ENCODE results near the gene SOX21.
A peak's percentile ranks its signal among the peaks of the same experiment; 100 is the strongest.

The SOX21 gene

GRCh38 chr13:94705081-94706030, 7.0 kb downstream of the SOX21 start:
- no peaks in the 10 kb centered on the region for H3K27me3 ChIP-seq (ENCODE audit: low read depth)
- H3K4me1 ChIP-seq, result peaks cover 24% of the 10 kb centered on the region
- no peak overlapping the region for H3K4me3 ChIP-seq
- in situ Hi-C loops (cut with MboI; ENCODE audit: low sequenced_read_pairs), result no loop called here
- H3K9me3 ChIP-seq, result peaks cover 14% of the 10 kb centered on the region
- no peaks in the 10 kb centered on the region for H3K36me3 ChIP-seq (replicated peaks)
- peak in 1 of 2 experiments; percentile 34 for DNase-seq (ENCODE audit: low spot score in 2 of 2)

GRCh38 chr13:94704377-94705080, 7.8 kb downstream of the SOX21 start:
- no peaks in the 10 kb centered on the region for H3K27me3 ChIP-seq (ENCODE audit: low read depth)
- H3K4me3 ChIP-seq, result no peak overlapping the region
- no peaks in the 10 kb centered on the region for H3K36me3 ChIP-seq (replicated peaks)
- peaks cover 18% of the 10 kb centered on the region for H3K4me1 ChIP-seq
- in situ Hi-C loops (cut with MboI; ENCODE audit: low sequenced_read_pairs), result no loop called here
- H3K9me3 ChIP-seq, result peaks cover 16% of the 10 kb centered on the region
- no peak for DNase-seq (ENCODE audit: low spot score in 2 of 2)

- no peak for DNase-seq (ENCODE audit: low spot score in 2 of 2)
- in situ Hi-C loops (cut with MboI; ENCODE audit: low sequenced_read_pairs), result no loop called here
- Histone ChIP-seq H3K4me3 (no peak overlapping the region), H3K4me1 (peaks cover 15% of the 10 kb centered on the region), H3K36me3 (replicated peaks) (no peaks in the 10 kb centered on the region), H3K27me3 (ENCODE audit: low read depth) (no peaks in the 10 kb centered on the region), H3K9me3 (peaks cover 16% of the 10 kb centered on the region)
Measured at GRCh38 chr13:94703721-94704314, 8.5 kb downstream of the SOX21 start.

- H3K27me3 ChIP-seq (ENCODE audit: low read depth), result no peaks in the 10 kb centered on the region
- in situ Hi-C loops (cut with MboI; ENCODE audit: low sequenced_read_pairs), result no loop called here
- DNase-seq (ENCODE audit: low spot score in 2 of 2), result no peak
- H3K4me1 ChIP-seq, result peaks cover 12% of the 10 kb centered on the region
- H3K9me3 ChIP-seq, result peaks cover 16% of the 10 kb centered on the region
- no peak overlapping the region for H3K4me3 ChIP-seq
- H3K36me3 ChIP-seq (replicated peaks), result no peaks in the 10 kb centered on the region
Measured at GRCh38 chr13:94703271-94703670, 9.1 kb downstream of the SOX21 start.

- H3K9me3 ChIP-seq, result peaks cover 16% of the 10 kb centered on the region
- in situ Hi-C loops (cut with MboI; ENCODE audit: low sequenced_read_pairs), result no loop called here
- H3K4me3 ChIP-seq, result no peak overlapping the region
- no peak for DNase-seq (ENCODE audit: low spot score in 2 of 2)
- H3K36me3 ChIP-seq (replicated peaks), result no peaks in the 10 kb centered on the region
- H3K4me1 ChIP-seq, result peaks cover 10% of the 10 kb centered on the region
- no peaks in the 10 kb centered on the region for H3K27me3 ChIP-seq (ENCODE audit: low read depth)
Measured at GRCh38 chr13:94702181-94703041, 9.9 kb downstream of the SOX21 start.

- in situ Hi-C loops (cut with MboI; ENCODE audit: low sequenced_read_pairs), result no loop called here
- no peak for DNase-seq (ENCODE audit: low spot score in 2 of 2)
- H3K27me3 ChIP-seq (ENCODE audit: low read depth), result no peaks in the 10 kb centered on the region
- H3K4me1 ChIP-seq, result peaks cover 7% of the 10 kb centered on the region
- peaks cover 16% of the 10 kb centered on the region for H3K9me3 ChIP-seq
- H3K4me3 ChIP-seq, result no peak overlapping the region
- H3K36me3 ChIP-seq (replicated peaks), result no peaks in the 10 kb centered on the region
Measured at GRCh38 chr13:94701313-94702180, 10.8 kb downstream of the SOX21 start.

GRCh38 chr13:94700536-94700935, 11.8 kb downstream of the SOX21 start:
- Histone ChIP-seq H3K4me1 (peaks cover 2% of the 10 kb centered on the region), H3K36me3 (replicated peaks) (no peaks in the 10 kb centered on the region), H3K27me3 (ENCODE audit: low read depth) (no peaks in the 10 kb centered on the region), H3K4me3 (no peak overlapping the region), H3K9me3 (peaks cover 16% of the 10 kb centered on the region)
- in situ Hi-C loops (cut with MboI; ENCODE audit: low sequenced_read_pairs), result no loop called here
- DNase-seq (ENCODE audit: low spot score in 2 of 2), result no peak

GRCh38 chr13:94700051-94700535, 12.3 kb downstream of the SOX21 start:
- Histone ChIP-seq H3K4me1 (no peaks in the 10 kb centered on the region), H3K27me3 (ENCODE audit: low read depth) (no peaks in the 10 kb centered on the region), H3K9me3 (peaks cover 16% of the 10 kb centered on the region), H3K4me3 (no peak overlapping the region), H3K36me3 (replicated peaks) (no peaks in the 10 kb centered on the region)
- no peak for DNase-seq (ENCODE audit: low spot score in 2 of 2)
- in situ Hi-C loops (cut with MboI; ENCODE audit: low sequenced_read_pairs), result no loop called here

GRCh38 chr13:94696171-94696570, 16.2 kb downstream of the SOX21 start:
- H3K36me3 ChIP-seq (replicated peaks), result no peaks in the 10 kb centered on the region
- in situ Hi-C loops (cut with MboI; ENCODE audit: low sequenced_read_pairs), result no loop called here
- no peaks in the 10 kb centered on the region for H3K4me1 ChIP-seq
- no peaks in the 10 kb centered on the region for H3K27me3 ChIP-seq (ENCODE audit: low read depth)
- peaks cover 2% of the 10 kb centered on the region; the same call in 1 of the 2 replicates for H3K9me3 ChIP-seq
- DNase-seq (ENCODE audit: low spot score in 2 of 2), result no peak
- no peak overlapping the region for H3K4me3 ChIP-seq

- Histone ChIP-seq H3K27me3 (ENCODE audit: low read depth) (no peaks in the 10 kb centered on the region), H3K36me3 (replicated peaks) (no peaks in the 10 kb centered on the region), H3K9me3 (peaks cover 3% of the 10 kb centered on the region; the same call in 1 of the 2 replicates), H3K4me1 (no peaks in the 10 kb centered on the region), H3K4me3 (no peak overlapping the region)
- in situ Hi-C loops (cut with MboI; ENCODE audit: low sequenced_read_pairs), result no loop called here
- no peak for DNase-seq (ENCODE audit: low spot score in 2 of 2)
Measured at GRCh38 chr13:94692030-94692429, 20.3 kb downstream of the SOX21 start.

- H3K4me1 ChIP-seq, result no peaks in the 10 kb centered on the region
- in situ Hi-C loops (cut with MboI; ENCODE audit: low sequenced_read_pairs), result no loop called here
- no peak overlapping the region for H3K4me3 ChIP-seq
- H3K9me3 ChIP-seq, result no peaks in the 10 kb centered on the region
- no peaks in the 10 kb centered on the region for H3K36me3 ChIP-seq (replicated peaks)
- DNase-seq (ENCODE audit: low spot score in 2 of 2), result no peak
- H3K27me3 ChIP-seq (ENCODE audit: low read depth), result no peaks in the 10 kb centered on the region
Measured at GRCh38 chr13:94683409-94683808, 28.9 kb downstream of the SOX21 start.

- Histone ChIP-seq H3K27me3 (ENCODE audit: low read depth) (no peaks in the 10 kb centered on the region), H3K36me3 (replicated peaks) (no peaks in the 10 kb centered on the region), H3K4me3 (no peak overlapping the region), H3K4me1 (no peaks in the 10 kb centered on the region), H3K9me3 (no peaks in the 10 kb centered on the region)
- DNase-seq (ENCODE audit: low spot score in 2 of 2), result no peak
- in situ Hi-C loops (cut with MboI; ENCODE audit: low sequenced_read_pairs), result no loop called here
Measured at GRCh38 chr13:94682229-94682628, 30.1 kb downstream of the SOX21 start.
